GM04504 (cell line): ENCODE results near the gene NUDCD2.

ENCODE experiments used
- DNase-seq: peaks from one replicate; pipeline ENCODE4 v3.0.0-alpha.2; 2012; ENCODE audit warnings: low read depth

Gene NUDCD2, protein sequence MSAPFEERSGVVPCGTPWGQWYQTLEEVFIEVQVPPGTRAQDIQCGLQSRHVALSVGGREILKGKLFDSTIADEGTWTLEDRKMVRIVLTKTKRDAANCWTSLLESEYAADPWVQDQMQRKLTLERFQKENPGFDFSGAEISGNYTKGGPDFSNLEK

DNA sequence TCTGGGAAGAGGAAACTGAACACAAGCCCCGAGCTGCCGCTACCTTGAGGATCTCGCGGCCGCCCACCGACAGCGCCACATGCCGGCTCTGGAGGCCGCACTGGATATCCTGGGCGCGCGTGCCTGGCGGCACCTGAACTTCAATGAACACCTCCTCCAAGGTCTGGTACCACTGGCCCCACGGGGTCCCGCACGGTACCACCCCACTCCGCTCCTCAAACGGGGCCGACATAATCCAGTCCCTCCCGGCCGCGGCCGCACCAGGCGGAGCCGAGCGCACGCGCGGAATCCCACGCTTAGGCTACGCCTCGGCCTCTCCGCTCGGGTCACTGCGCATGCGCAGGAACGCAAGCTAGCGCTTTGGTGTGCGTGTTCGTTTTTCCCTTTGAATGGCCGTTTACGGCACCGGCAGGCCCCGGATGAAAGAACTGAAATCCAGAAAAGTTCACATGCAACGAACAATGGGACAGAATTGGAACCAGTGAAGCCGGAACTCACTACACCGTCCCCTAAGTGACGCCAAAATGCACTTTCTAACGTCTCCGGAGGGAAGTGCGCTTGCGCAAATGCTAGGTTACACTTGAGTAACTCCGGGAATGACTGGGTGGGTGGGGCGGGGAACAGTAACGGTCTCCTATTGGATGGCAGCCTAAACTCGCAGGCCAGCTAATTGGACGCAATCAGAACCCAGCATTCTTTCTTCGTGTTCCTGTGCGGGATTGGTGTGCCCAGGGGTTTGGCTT is at the start of gene NUDCD2:
Gene NUDCD2, minus strand, starts transcription at position 284 of the 743 bp plus-strand sequence. Its CDS starts 52 bp downstream, at position 232.
- peak; percentile 99 for DNase-seq

DNA sequence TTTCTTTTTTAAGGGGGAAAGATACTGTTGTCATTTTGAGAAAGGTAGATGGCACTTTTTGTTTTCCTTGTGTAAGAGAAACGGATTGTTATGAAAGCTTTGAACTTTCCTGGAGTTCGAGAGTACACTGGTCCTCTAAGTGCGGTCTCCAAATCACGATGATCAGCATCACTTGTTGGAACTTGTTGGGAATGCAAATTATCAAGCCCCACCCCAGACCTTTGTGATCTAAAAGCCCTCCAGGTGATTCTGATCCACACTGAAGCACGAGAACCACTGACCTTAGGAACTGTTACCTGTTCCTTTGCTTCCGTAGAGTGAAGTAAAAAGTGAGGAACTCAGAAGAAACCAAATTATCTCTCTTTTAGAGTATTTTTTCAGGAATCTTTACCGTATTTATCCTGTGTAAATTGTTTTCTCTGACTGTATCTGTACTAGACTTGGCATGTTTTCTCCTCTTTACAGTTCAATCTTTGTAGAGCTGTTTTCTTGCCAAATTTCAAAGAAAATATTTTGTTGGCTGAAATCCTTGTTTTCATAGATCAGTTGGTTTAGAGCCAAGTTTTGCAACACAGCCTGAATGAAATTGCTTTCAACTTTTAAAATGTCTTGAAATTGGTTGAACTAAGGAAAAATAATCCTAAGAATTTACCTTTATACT is 49.5 kb upstream of the NUDCD2 start:
- no peak for DNase-seq

DNA sequence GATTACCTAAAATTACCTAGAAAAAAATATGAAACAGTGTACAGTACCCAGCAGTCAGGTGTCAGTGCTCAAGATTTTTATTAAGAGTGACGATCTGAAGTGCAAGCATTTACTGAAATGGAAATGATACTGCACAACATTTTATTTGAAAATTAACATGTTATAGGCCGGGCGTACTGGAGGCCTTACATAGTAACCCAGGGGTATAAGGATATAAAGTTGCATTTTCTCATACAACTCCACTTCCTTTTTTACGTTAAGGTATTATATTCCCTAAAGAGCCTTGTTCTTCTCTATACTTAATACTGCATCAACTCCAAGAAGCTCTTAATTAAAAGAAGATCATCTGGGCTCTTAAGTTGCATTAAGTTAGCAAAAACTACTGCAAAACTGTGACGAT is 48.9 kb upstream of the NUDCD2 start:
- no peak for DNase-seq

DNA sequence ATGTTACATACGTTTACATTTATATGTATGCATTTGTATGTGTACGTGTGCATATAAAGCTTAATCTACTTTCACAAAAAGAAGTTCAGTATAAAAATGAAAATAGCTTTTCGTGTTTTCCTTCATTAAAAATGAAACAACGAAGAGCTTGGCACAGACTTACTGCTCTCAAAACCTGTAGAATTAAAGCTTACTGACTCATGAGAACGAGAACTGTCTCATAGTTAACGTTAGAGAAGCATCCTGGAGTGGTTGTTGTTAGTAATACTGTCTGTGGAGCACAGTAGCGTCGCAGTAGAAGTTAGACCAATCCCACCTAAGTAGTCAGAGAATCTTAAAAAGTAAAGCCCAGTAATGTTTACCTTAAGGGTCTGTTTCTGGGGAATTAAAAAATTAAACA is 46.8 kb upstream of the NUDCD2 start:
- no peak for DNase-seq

DNA sequence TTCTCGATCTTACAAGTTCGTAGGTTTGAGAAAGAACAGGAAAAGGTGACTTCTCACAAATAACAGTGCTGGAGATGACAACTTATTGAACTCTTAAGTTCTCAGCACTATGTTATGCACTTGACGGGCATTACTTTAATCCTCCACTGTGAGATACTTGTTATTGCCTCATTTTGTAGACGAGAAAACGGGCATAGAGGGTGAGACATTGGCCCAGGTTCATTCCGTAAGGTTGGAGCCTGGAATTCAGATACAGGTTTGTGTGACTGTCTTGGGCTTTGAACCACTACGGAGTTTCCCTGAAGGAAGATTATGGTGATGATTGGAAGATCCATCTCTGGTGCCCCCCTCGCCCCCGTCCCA is 46.2 kb upstream of the NUDCD2 start:
- DNase-seq = no peak

DNA sequence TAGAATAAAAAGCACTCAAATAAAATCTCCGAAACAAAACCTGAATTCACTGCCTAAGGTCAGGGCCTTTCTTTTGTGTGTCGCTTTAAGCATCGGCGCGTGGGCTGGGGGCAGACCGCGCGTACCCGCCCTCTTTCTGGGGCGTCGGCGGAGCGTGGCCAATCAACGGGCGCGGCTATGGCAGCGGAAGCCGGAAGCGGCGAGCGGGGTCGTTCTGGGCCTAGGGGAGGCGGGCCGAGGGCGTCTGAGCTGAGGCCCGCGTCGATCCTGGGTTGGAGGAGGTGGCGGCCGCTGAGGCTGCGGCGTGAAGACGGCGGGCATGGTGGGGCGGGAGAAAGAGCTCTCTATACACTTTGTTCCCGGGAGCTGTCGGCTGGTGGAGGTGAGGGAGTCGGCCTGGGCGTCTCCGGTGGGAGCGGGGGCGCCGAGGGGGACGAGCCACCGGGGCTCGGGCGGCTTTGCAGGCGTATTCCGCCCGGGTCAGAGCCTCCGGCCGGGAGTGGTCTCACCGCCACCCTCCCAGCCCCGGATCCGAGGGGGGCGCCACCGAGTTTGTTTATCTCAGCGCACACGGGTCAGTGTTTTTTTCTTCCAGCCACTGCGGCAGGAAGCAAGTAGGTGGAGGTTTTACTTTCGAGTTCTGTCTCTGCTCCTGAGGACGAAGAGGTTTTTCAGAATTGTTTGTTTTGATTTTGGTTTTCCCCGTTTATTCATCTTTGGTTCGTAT is 45.6 kb upstream of the NUDCD2 start, which contains the start of gene MAT2B:
Gene MAT2B, plus strand, starts transcription at position 252 of the 727 bp plus-strand sequence. Its CDS starts 68 bp downstream, at position 320.
- DNase-seq = peak; percentile 81

DNA sequence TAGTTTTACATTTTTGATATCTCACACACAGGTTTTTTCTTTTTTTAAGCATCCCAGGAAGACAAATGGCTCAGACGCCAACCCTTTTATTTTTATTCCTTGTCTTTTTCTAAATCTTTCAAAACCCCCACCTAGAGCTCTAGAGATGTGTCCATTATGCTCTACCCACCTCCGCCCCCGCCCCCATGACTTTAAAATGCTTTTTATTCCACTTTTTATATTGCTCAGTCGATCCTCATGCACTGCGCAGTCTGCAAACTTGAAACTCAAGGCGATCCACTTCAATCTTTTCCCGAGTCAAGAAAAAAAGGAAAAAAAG is 45.1 kb upstream of the NUDCD2 start:
- no peak for DNase-seq

DNA sequence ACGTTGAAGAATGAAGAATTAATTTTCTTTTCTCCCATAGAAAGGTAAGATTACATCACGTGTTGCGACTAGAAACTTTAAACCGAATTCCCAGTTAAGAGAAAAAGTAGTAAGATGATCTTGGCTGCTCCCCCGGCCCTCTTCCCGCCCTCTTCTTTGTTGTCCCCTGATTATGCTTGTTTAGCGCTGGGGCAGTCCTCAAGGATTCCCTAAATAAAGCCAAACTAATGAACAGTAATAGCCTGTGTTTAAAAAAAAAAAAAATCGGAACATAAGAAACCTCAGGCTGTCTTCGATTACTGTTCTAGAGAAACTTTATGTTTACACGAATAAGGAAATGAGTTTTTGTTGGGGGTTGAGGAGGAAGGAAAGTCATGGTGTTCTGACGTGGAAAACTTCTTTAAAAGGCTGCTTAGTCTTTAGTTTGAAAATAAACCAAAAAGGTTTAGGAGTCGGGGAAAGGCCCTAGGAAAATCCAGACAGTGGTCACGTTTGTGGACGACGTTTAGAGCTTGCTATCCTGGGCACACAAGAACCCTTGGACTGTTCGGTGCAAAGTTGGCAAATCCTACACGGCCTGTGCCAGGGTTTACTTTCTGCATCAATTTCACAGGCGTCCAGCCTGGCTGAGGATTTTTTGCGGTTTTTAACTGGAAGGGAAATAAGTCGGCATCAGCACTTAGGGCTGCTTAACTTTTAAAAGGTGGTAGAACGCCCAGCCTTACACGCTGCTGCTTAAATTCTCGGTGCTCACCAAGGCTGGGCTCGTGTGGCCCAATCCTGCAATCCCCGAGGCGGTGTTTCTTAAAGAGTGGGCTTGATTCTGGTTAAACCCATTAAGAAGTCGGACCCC is 44.4 kb upstream of the NUDCD2 start:
- DNase-seq = no peak

DNA sequence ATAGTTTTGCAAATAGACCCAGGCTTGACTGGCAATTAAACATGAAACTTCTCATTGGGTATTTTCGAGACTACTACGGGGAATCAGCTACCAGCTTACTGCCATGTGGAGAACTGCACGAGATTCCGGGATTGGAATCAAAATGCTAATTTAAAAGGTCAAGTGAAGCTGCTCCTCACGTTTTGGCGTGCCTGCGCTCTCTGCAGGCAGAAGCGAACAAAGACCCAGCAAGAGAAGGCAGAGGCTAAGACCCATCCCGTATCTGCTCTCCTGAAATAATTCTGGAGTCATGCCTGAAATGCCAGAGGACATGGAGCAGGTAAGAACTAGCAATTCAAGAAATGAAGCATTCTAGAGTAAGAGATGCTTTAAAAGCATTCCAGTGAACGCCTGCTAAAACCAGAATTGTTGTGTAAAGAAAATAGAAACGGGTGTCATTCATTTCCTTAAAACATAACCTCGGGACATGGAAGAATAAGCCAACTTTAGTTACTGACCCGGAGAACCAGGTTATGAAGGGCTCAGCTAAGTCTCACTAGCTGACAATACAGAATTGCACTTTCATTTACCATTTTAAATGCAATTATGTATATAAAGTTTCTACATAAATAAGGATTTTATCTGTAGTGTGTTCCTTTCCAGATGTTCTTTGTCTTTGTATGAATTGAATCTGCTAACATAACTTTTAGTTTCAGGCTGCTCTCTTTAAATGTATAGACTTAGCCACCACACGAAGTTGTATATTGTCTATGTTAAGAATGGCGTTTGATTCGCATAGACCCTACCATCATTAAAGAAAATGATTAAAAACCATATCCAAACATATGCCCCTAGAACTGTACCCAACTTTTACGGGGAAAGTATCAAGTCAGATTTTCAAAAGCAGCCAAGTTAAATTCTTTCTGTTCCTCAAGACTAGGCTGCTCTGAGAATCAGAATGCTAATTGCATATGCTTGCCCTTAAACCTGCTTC is 43.5 kb upstream of the NUDCD2 start:
- peak; percentile 70 for DNase-seq

DNA sequence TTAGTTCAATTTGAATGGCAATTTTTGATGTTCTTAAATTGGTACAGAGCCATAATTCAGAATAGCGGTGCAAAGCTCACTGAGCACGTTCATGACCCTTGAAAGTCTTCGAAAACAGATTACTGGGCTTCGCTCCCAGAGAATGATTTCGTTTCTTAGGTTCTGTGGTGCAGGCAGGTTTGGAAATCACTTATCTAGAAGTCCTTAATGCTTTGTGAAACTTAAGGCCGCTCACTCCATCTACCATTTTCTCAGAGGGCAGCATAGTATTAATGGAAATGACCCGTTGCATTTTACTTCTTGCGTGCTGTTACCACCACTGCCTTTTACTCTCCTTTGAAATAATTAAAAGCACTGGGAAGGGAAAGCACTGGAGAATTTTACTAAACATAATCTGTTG is 42.6 kb upstream of the NUDCD2 start:
- DNase-seq = no peak

DNA sequence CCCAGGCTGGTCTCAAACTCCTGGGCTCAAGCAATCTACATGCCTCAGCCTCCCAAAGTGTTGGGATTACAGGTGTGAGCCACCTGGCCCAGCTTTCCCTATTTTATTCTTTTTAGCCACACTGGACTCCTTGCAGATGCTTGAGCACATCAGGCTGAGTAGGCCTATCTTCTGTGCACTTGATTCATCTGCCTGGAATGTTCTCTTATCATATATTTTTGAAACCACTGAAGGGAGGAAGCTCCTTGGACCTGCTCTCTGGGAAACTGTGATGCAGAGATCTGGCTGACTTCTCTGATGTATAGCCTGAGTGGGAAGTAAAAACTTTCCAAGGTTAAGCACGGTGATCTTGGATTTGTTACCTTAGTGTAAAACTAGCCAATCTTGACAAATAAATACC is 39.0 kb upstream of the NUDCD2 start:
- no peak for DNase-seq

DNA sequence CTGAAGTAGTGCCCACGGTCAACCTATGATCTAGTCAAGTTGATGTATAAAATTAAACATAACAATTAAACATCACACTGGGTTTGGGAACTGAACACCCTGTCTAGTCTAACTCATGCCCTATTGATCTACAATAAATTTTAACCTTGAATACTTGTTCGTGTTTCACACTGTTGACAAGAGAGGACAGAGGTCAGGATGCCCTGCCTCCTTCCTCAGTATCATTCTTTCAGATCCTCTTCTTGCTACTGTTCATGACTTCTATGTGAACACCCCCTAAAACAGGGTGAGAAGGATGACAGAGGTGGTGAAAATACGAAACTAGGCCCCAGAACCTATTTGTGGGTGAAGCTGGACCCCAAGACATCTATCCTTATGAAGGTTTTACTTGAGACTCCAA is 37.4 kb upstream of the NUDCD2 start:
- DNase-seq = no peak

DNA sequence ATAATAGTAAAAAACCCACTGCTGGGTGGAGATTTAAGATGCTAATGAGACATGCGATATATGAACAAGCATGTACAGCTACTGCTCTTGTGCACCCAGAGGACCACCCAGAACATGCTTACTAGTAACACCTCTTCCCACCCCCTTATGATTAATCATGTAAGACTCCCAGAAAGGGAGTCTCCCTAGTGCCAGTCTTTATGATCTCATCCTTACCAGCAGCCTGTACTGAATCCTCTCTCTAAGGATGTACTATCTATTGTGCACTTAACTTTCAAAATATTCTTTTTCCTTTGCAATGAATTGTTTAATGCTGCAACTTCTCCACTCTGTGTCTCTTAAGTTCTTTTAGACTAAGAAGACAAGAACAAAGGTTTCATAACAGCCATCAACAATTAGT is 36.4 kb upstream of the NUDCD2 start:
- no peak for DNase-seq

DNA sequence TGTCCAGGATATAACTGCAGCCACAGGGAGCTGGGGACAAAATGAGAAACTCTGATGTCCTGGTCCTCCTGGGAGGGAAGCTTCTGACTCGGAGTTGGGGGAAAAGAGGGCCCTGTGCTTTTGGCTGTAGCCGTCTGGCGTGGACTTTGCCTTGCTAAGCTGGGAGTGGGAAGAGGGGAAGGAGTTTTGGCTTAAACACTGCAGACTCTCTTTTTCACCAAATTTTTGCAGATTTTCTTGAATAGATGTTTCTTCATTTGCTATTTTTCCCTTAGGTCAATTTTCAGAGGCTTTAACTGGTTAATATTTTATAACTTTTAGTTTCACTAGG is 29.8 kb upstream of the NUDCD2 start:
- no peak for DNase-seq

DNA sequence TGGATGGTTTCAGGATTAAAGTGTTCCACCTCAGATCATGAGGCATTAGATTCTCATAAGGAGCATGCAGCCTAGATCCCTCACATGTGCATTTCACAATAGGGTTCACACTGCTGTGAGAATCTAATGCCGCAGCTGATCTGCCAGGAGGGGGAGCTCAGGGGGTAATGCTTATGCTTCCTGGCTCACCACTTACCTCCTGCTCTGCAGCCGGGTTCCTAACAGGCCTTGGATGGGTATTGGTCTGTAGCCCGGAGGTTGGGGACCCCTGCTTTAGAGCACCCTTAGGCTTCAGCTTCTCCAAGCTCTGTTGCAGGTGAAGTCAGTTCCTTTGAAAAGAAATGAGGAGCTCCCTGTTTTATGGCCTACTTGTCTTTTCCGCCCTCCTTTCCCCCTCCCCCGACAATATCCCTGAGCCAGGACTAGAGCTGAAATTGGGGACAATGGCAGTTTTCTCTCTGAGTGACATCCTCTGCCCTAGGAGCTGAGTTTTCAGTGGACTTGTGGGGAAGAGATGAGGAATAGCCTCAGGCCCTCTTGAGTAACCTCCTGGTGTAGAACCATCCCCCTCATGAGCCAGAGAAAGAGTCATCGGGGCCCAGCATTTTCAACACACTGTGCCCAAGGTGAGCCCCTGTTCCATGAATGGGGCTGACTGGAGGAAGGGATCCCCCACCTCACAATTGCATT is 29.3 kb upstream of the NUDCD2 start:
- no peak for DNase-seq

DNA sequence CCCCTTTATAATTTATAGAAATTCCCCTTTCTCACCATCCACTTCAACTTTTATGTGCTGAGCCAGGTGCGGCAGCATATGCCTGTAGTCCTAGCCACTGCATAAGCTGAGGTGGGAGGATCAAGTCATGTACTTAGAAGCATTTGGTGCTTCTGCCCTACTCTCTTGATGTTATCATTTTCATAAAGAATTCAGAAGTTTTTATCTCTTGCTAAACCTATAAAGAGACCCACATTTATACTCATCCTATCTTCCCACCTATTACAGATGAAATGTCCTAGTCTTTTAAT is 19.0 kb upstream of the NUDCD2 start:
- no peak for DNase-seq

DNA sequence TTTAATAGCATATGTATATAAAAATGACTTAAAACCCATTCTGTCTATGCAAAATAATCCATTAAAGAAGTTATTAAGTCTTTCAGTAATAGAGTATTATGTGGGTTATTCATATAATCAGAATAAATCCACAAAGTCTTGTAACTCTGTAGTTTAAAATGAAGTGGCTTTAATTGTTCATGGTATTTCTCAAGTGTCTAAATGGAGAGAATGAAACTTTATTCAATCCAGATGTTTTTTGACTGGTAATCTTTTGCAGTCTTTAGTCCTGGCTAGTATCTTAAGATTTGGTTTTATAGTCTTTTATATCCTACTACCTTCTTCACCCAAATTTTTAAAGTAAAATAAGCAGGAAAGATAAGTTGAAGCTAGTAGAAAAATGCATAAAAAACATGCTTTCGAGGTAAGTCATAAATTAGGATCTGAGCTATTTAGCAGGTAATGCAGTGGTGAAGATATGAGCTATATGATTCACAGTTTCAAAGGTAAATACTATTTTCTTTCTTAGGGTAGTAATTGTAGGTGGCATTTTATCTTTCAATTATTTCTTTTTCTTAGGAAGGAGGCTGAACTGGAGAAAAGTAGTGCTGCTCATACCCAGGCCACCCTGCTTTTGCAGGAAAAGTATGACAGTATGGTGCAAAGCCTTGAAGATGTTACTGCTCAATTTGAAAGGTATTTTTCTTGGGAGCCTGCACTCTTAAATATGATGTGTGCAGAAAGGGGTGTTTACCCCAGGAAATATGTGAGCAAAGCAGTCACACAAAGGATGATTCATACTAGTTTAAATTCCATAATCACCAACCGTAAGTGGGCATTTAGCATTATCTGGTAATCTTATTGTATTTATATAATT is 18.5 kb upstream of the NUDCD2 start:
- DNase-seq = no peak

DNA sequence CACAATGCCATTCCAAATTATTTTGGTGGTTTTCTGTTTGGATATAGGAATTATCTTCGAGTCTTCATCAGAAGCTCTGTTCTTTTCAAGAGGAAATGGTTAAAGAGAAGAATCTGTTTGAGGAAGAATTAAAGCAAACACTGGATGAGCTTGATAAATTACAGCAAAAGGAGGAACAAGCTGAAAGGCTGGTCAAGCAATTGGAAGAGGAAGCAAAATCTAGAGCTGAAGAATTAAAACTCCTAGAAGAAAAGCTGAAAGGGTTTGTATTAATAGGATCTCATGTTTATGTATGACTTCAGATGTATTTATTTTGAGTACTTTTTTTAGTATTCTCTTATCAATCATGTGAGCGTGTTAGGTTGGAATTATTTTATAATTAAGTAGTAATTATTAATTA is 15.5 kb upstream of the NUDCD2 start:
- no peak for DNase-seq

DNA sequence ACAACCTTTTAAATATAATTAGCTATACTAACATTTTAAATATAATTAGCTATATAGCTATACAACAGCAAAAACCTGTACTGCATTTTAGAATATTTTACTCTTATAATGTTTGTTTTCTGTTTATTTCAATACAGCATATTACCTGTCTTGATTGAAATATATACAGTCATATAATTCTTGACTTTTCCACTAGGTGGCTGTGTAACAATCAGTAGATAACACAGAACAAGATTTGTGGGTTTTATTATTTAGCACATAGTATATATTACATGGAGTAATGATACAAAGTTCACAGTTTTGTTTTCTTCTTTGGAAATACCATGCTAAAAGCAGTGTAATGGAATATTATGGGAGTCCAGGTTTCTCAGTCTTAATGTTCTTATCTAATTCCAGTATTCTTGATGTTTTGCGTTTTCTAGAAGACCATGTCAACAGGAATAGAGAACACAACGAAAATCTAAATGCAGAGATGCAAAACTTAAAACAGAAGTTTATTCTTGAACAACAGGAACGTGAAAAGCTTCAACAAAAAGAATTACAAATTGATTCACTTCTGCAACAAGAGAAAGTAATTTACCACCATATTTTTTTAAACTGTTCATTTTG is 13.8 kb upstream of the NUDCD2 start:
- DNase-seq = no peak
